Mucosa of descending colon (tissue), 3 donors: ENCODE data around the gene MIA3. TPM values are rescaled to one million over a fixed set of nuclear protein-coding genes. Genes with fewer than 3 reads are reported as not detected.

ENCODE experiments used
- ATAC-seq: fragments of 200-7000 bp; cut with Tn5 transposase; one replicate; pipeline ENCODE4 v1.9.1; 2020; ENCODE audit warnings: mild to moderate bottlenecking, moderate library complexity
- DNase-seq, 3 donors: peaks; one replicate each; pipeline ENCODE4 v3.0.0-alpha.2; 2020
- H3K36me3 ChIP-seq: fragments of 200-600 bp; one replicate; pipeline ENCODE4 v1.8.0; 2021; ENCODE audit warnings: low read depth, mild to moderate bottlenecking
- H3K4me1 ChIP-seq: fragments of 200-600 bp; one replicate; pipeline ENCODE4 v1.8.0; 2021; ENCODE audit warnings: low read depth, mild to moderate bottlenecking
- H3K4me3 ChIP-seq: fragments of 200-600 bp; one replicate; pipeline ENCODE4 v1.8.0; 2021; ENCODE audit warnings: mild to moderate bottlenecking
- H3K9me3 ChIP-seq: fragments of 200-600 bp; one replicate; pipeline ENCODE4 v1.8.0; 2021; ENCODE audit warnings: mild to moderate bottlenecking
- intact Hi-C, 2 donors: fragments of 100-400 bp; cut with DNase I in 1 of 2; cut with micrococcal nuclease in 1 of 2; formaldehyde crosslinking; loops; one replicate each; pipeline versions ENCODE4 v1.11.0 to v1.11.1; 2022; cut with DNase I, micrococcal nuclease
- total RNA-seq, 3 donors: library from RNA; stranded (reverse); fragmentation: NEBNext Ultra II Directional in 2 of 3; extraction: Animal tissue kit (Norgen Biotek cat#: 25700) in 2 of 3; gene quantifications; one replicate each; pipeline versions ENCODE4 v1.2.1 to v1.2.4, GENCODE V29; 2021 to 2023
- TF ChIP-seq, protein P1 (sequence below): fragments of 200-600 bp; IDR thresholded peaks from one replicate; pipeline ENCODE4 v1.8.0; 2022; ENCODE audit warnings: antibody characterized with exemption, mild to moderate bottlenecking
- donor health status: DM: no; HTN: no; CAD: no; lungs with moderate emphysema.
- donor health status: DM: no; HTN: no; CAD: no.
- donor health status: DM: no; HTN: yes; CAD: no.

Gene MIA3
- total RNA-seq, 3 donors from 2014 or later, result 63.8 to 77.2 (median 71.9) TPM

DNA sequence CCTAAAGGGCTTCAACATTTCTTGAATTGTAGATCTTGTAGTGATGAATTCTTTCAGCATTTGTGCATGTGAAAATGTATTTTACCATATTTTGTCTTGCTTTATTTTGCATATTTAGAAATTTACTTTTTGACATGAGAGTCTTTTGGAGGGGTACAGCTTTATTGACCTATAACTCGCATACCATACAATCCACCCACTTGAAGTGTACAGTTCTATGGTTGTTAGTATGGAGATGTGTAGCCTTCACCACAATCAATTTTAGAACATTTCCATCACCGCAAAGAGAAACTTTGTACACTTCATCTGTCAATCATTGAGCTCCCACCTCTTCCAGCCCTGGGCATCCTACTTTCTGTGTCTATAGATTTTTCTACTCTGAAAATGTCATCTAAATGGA lies 7.2 kb upstream of the MIA3 start:
- peaks cover 8% of the 10 kb centered on the region for H3K4me1 ChIP-seq
- H3K36me3 ChIP-seq, result no peaks in the 10 kb centered on the region
- DNase-seq (no peak), ATAC-seq (no peak)
- no peak overlapping the region for H3K4me3 ChIP-seq
- no peaks in the 10 kb centered on the region for H3K9me3 ChIP-seq
- intact Hi-C loops, result no loop called here
- TF ChIP-seq, protein P1, sequence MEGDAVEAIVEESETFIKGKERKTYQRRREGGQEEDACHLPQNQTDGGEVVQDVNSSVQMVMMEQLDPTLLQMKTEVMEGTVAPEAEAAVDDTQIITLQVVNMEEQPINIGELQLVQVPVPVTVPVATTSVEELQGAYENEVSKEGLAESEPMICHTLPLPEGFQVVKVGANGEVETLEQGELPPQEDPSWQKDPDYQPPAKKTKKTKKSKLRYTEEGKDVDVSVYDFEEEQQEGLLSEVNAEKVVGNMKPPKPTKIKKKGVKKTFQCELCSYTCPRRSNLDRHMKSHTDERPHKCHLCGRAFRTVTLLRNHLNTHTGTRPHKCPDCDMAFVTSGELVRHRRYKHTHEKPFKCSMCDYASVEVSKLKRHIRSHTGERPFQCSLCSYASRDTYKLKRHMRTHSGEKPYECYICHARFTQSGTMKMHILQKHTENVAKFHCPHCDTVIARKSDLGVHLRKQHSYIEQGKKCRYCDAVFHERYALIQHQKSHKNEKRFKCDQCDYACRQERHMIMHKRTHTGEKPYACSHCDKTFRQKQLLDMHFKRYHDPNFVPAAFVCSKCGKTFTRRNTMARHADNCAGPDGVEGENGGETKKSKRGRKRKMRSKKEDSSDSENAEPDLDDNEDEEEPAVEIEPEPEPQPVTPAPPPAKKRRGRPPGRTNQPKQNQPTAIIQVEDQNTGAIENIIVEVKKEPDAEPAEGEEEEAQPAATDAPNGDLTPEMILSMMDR, result no peak

DNA sequence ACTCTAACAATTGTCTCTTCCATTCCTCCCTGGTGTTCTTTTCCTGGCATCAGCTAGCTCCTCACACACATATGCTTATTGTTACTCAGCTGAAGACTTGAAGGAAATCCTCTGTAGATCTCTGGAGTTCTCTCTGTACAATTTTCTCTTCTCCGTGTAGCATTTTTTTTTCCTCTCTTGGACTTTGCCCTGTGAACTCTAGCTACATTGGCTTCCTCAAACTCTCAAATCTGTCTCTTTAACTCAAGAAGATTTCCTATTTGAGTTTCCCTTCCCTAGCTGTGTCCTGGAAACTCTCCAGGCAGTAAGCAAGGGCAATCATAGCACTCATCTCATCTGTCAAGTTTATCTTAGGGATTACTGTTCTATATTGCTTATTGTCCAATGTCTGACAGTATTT lies 4.3 kb upstream of the MIA3 start:
- no peak for ATAC-seq
- intact Hi-C loops, result no loop called here
- no peaks in the 10 kb centered on the region for H3K36me3 ChIP-seq
- TF ChIP-seq, protein P1, result no peak
- no peak overlapping the region for H3K4me3 ChIP-seq
- H3K9me3 ChIP-seq, result no peaks in the 10 kb centered on the region
- peaks cover 18% of the 10 kb centered on the region for H3K4me1 ChIP-seq
- DNase-seq, result peak in 1 of 3 donors; percentile 33

DNA sequence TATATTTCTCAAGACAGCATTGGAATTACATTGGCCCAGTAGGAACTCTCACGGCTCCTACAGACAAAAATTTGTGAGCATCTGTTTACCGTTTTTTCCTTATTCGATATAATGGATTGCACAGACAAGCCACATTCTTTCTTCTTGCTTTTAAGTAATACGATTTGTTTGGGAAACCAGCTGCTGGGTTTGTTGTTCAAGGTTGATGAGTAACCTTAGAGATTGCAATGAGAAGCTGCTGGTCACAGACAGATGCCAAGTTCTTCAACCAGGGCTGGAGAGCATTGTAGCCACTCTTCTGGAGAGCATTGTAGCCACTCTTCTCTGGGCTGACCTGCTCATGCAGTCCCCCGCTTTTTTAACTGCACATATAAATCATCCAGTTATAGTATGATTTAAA lies 1.4 kb upstream of the MIA3 start:
- peaks cover 24% of the 10 kb centered on the region for H3K4me1 ChIP-seq
- no peak for ATAC-seq
- DNase-seq, result no peak
- TF ChIP-seq, protein P1, result no peak
- no peaks in the 10 kb centered on the region for H3K9me3 ChIP-seq
- no peaks in the 10 kb centered on the region for H3K36me3 ChIP-seq
- no peak overlapping the region for H3K4me3 ChIP-seq
- intact Hi-C loops, result no loop called here

DNA sequence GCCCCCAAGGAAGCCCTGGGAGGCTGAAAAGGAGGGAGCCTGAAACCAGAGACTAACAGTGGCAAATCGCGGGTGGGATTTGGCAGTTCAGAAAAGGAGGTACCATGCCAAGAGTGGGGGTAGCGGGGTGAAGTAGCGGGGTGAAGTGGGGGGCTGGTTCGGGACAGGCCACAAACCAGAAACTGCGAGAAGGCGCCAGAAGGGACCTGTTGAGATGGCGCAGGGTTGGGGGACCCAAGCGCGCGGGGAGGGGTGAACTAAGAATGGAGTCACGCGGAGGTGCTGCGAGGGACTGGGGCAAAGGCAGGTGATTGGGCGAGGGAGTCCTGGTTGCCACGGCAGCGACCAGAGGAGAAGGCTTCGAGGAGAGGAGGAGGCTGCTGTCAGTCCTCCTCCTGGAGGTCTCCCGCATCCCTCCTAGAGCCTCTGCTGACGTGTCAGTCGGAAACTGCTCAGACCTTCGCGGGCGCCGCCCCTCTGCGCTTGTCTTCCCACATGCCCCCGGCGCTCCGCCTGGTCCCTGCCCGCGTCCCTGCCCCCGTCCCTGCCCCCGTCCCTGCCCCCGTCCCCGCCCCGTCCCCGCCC lies 438 bp upstream of the MIA3 start:
- ATAC-seq (peak; percentile 91), DNase-seq (peak; percentile 92 to 98 (median 93))
- TF ChIP-seq, protein P1, result no peak
- intact Hi-C loops, result no loop called here
- H3K9me3 ChIP-seq, result no peaks in the 10 kb centered on the region
- no peaks in the 10 kb centered on the region for H3K36me3 ChIP-seq
- peaks cover 18% of the 10 kb centered on the region for H3K4me1 ChIP-seq
- H3K4me3 ChIP-seq, result peak overlapping the region; percentile 7

DNA sequence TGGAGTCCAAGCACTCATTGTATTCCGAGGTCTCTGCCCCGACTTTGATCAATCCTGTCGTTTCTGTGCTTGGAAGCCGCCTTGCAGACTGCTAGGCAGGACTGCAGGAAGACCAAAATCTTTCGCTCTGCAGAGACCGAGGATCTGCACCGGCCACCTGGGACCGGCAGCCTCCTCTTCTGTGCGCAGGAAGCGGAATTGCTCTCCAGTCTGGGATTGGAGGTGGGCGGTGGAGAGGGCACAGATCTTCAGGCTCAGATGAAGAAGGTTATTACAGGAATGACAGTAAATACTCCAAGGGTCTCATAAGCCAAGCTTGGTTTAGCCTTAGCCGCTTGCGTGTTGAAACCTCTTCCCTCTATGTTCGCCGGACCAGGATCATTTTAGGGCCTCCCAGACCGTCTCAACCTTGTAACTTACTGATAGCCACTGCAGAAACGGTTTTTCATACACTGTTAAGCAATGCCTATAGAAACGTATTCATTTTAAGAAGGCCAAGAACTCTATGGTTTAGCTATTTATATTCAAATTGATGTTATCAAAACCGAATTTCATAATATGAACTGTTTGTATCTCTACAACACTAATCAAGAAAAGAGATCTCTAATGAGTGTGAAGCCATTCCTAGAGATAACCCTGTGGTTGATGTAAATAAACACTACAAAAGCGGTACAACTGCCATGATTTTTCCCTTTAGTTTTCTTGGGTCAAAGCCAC lies 1.1 kb downstream of the MIA3 start:
- Histone ChIP-seq H3K9me3 (no peaks in the 10 kb centered on the region), H3K36me3 (no peaks in the 10 kb centered on the region), H3K4me3 (peak overlapping the region; percentile 89), H3K4me1 (peaks cover 18% of the 10 kb centered on the region)
- TF ChIP-seq, protein P1, result no peak
- ATAC-seq (peak; percentile 20), DNase-seq (peak; percentile 29 to 56 (median 53))
- intact Hi-C loops, result no loop called here
